ENCODE results near the gene UQCC3. TPM values are rescaled to one million over a fixed set of nuclear protein-coding genes. Genes with fewer than 3 reads are reported as not detected.
A peak's percentile ranks its signal among the peaks of the same experiment; 100 is the strongest.
"Not testable (repeated sequence)": the region's sequence is repeated elsewhere in the genome, so short reads cannot be mapped to it uniquely, and the experiment has no call there.

Gene UQCC3
- total RNA-seq, 2 donors from 2014 or later, result 6.1 to 8.8 TPM

DNA sequence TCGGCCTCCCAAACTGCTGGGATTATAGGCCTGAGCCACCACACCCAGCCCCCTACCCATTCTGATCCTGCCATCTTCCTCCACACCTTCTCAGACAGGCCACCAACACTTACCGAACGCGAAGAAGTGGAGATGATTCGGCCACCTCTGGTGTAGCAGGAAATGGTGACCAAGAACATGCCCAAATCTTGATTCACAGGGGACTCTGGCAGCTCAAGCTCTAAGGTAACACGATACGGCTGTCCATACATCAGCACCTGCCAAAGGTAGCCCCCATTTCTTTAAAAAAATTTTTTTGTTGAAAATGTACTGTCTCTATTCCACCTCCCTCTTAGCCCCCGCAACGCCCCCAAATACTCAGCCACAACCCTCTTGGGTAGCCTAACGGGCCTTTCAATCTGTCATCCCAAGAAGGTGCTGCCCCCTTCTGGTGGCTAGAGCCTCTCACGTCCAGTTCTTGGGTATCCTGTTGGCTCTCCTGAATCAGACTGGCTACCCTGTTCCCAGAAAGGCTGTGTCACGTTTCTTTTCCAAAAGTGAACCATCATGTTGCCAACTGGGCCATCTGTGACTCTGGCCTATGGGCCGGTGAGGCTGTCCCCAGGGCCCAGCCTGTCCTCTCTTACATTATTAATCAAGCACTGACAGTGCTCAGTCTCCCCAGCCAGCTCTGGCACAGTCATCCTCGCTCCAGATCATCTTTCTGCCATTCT, 23.1 kb downstream of the UQCC3 start:
- Mint-ChIP-seq H3K27me3 (no peaks in the 10 kb centered on the region), H3K9me3 (no peaks in the 10 kb centered on the region), H3K4me1 (ENCODE audit: low read depth in 2 of 2) (peaks cover 6 to 8% of the 10 kb centered on the region in 2 donors), H3K27ac (no peak overlapping the region), H3K4me3 (no peak overlapping the region), H3K36me3 (no peaks in the 10 kb centered on the region)
- DNase-seq (ENCODE audit: low spot score), result peak; percentile 83
- peak; percentile 69 to 84 for ATAC-seq

DNA sequence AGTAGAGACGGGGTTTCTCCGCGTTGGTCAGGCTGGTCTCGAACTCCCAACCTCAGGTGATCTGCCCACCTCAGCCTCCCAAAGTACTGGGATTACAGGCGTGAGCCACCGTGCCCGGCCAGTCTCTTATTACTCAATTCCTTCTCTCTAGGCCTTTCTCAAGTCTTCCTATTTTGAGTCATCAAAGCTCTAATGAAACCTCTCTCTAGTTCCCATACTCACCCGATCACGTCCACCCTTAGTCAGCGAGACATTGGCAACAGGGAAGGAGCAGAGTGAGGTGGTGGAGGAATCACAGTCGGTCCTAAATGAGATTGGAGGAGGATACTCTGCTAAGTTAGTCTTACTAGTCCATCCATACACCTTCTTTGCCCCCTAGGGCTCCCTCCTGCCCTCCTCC, 30.8 kb downstream of the UQCC3 start:
- no peaks in the 10 kb centered on the region for H3K27me3 Mint-ChIP-seq

DNA sequence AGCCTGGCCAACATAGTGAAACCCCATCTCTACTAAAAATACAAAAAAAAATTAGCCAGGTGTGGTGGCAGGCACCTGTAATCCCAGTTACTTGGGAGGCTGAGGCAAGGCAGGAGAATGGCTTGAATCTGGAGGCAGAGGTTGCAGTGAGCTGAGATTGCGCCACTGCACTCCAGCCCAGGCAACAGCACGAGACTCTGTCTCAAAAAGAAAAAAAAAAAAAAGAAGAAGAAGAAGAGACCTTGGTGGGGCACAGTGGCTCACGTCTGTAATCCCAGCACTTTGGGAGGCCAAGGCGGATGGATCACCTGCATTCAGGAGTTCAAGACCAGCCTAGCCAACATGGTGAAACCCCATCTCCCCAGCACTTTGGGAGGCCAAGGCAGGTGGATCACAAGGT, 32.4 kb downstream of the UQCC3 start:
- H3K27me3 Mint-ChIP-seq; ATAC-seq; H3K36me3 Mint-ChIP-seq; DNase-seq (ENCODE audit: low spot score); H3K9me3 Mint-ChIP-seq; H3K4me3 Mint-ChIP-seq; H3K27ac Mint-ChIP-seq: not testable (repeated sequence)
- H3K4me1 Mint-ChIP-seq (ENCODE audit: low read depth in 2 of 2), result peaks cover 28 to 35% of the 10 kb centered on the region in 2 donors

More for the DNA sequence above, 30.8 kb downstream of the UQCC3 start:
- Mint-ChIP-seq H3K36me3 (peaks cover 7% of the 10 kb centered on the region), H3K27ac (no peak overlapping the region), H3K4me1 (ENCODE audit: low read depth in 2 of 2) (peaks cover 23 to 25% of the 10 kb centered on the region in 2 donors), H3K4me3 (no peak overlapping the region), H3K9me3 (no peaks in the 10 kb centered on the region)
- ATAC-seq (peak in 1 of 2 donors; percentile 8), DNase-seq (ENCODE audit: low spot score) (no peak)

DNA sequence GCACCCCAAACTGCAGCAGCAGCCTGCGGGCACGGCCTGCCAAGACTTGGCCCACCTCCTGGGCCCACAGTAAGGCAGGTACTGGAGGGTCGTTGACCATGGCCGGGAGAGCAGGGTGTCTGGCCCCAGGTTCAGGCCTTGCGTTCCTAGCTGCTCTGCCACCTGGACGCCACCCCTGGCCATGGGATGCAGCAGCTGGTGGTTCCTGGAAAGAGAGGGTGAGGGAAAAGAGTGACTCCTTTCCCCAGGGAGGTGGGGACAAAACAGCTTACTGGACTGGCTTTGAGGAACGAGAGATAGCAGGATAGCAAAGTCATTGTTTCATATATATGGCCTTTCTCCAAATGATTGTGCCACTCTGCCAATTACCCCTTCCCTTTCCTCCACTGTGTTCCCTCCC, 33.9 kb downstream of the UQCC3 start:
- no peaks in the 10 kb centered on the region for H3K27me3 Mint-ChIP-seq
- peak overlapping the region; percentile 77 to 90 for H3K27ac Mint-ChIP-seq
- DNase-seq (ENCODE audit: low spot score) (no peak), ATAC-seq (no peak)
- H3K36me3 Mint-ChIP-seq, result peaks cover 7% of the 10 kb centered on the region
- H3K9me3 Mint-ChIP-seq, result no peaks in the 10 kb centered on the region
- H3K4me1 Mint-ChIP-seq (ENCODE audit: low read depth in 2 of 2), result peaks cover 42 to 50% of the 10 kb centered on the region in 2 donors
- H3K4me3 Mint-ChIP-seq, result peak overlapping the region; percentile 91

DNA sequence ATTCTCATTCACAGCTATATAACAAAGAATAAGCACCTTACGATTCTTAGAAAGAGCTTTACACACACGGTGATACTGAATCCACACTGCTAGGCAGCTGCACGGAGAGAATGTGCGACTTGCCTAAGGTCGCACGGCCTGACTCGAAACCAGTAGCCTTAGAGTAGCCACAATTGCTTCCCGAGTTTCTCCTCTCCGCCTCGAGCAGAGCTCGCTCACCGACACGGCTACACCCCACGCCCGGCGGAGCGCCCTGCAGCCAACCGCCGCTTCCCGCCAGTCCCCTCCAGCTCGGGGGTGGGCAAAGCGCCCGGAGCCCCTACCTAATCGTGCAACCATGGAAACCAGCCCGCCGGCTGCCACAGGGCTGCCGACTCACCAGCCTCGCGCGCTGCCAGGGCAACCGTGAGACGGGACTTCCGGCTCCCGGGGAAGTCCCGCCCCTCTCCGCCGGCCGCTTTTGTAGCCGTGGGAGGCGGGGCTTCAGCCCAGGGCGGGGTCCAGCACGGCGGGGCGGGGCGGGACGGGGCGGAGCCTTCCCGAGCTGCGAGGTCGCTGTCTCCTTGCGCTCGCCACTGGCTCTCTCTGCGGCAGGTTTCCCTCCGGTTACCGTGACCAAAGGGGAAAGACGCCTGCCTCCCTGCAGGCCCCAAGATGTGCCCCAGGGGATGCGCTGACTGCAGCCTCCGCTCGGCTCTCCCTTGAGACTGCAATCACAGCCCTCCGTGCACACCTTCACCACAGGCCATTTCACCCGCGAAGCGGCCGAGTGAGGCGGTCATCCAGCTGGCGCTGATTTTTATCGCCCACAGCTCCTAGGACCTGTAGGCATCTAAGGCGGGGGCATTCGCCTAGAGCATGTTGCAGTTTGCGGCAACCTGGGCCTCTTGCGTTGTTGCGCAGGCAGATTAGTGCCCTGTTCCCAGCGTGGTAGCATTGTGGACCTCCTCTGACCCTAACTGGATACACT, 34.7 kb downstream of the UQCC3 start:
- ATAC-seq, result peak; percentile 88 to 93
- Mint-ChIP-seq H3K4me1 (ENCODE audit: low read depth in 2 of 2) (peaks cover 42 to 51% of the 10 kb centered on the region in 2 donors), H3K4me3 (peak overlapping the region; percentile 91)

DNA sequence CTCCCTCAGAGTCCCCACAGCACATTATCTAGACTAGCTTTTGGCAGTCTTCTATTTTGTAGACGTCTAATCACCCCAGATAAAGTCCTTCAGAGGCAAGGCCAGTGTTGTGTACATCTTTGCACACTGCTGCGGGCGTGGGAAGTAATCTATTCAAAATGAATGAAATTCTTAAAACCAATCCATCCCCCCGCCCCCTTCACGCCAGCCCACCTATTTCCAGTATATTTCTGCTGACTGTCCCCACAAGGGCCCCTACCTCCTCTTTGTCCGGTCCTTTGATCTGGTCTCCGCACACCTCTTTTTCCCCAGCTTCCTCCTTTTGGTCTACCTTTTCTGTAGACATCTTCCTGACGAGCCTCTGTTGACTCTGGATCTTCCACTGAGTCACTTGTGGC, 35.4 kb downstream of the UQCC3 start:
- peaks cover 42 to 51% of the 10 kb centered on the region in 2 donors for H3K4me1 Mint-ChIP-seq (ENCODE audit: low read depth in 2 of 2)
- ATAC-seq, result no peak

More for the DNA sequence above, 34.7 kb downstream of the UQCC3 start:
- peak overlapping the region; percentile 77 to 90 for H3K27ac Mint-ChIP-seq
- peaks cover 7% of the 10 kb centered on the region for H3K36me3 Mint-ChIP-seq
- H3K9me3 Mint-ChIP-seq, result no peaks in the 10 kb centered on the region
- DNase-seq (ENCODE audit: low spot score), result peak; percentile 94
- no peaks in the 10 kb centered on the region for H3K27me3 Mint-ChIP-seq

DNA sequence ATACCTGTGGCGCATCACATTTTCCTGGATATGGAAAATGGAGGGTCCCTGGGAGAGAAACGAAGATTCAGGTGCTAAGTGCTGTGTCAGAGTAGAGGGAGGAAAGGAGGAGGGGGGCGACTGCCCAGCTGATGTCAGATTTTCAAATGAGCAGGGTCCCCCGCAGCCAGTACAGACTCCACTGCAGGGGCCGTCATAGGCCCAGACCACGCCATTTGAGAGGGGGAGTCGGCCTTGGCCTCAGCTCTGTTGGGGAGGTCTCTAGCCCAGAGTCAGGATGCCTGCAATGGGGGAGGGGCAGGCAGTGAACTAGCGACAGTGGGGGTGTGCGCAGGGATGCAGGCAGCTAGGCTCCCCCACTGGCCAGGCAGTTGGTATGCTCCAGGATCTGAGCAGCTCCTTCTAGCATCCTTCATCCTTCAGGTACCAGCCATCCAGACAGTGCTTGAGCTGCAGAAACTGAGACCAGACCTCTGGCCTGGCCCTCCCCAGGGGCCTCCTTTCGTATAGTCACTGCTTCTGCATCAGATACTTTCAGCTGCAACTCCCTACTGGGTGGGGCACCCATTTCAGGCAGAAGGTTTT, 35.9 kb downstream of the UQCC3 start, which contains the start of the genes BSCL2 and GNG3:
BSCL2 (minus strand) TSS at position 148 of the 585 bp plus-strand sequence. CDS start 229 bp downstream, outside the sequence.
GNG3 (plus strand) TSS at position 400 of the 585 bp plus-strand sequence. CDS start 620 bp downstream, outside the sequence.
- H3K27me3 Mint-ChIP-seq, result no peaks in the 10 kb centered on the region
- no peaks in the 10 kb centered on the region for H3K9me3 Mint-ChIP-seq
- ATAC-seq (no peak), DNase-seq (ENCODE audit: low spot score) (no peak)
- H3K4me3 Mint-ChIP-seq, result peak within 1 kb of the TSS; percentile 93
- peaks cover 44 to 49% of the 10 kb centered on the region in 2 donors for H3K4me1 Mint-ChIP-seq (ENCODE audit: low read depth in 2 of 2)
- H3K27ac Mint-ChIP-seq, result peak within 1 kb of the TSS; percentile 91 to 99
- H3K36me3 Mint-ChIP-seq, result peaks cover 5% of the 10 kb centered on the region

More for the DNA sequence above, 35.4 kb downstream of the UQCC3 start:
- Mint-ChIP-seq H3K4me3 (peak overlapping the region; percentile 91), H3K27me3 (no peaks in the 10 kb centered on the region), H3K27ac (peak overlapping the region; percentile 77 to 90), H3K9me3 (no peaks in the 10 kb centered on the region), H3K36me3 (peaks cover 7% of the 10 kb centered on the region)
- DNase-seq (ENCODE audit: low spot score), result no peak

DNA sequence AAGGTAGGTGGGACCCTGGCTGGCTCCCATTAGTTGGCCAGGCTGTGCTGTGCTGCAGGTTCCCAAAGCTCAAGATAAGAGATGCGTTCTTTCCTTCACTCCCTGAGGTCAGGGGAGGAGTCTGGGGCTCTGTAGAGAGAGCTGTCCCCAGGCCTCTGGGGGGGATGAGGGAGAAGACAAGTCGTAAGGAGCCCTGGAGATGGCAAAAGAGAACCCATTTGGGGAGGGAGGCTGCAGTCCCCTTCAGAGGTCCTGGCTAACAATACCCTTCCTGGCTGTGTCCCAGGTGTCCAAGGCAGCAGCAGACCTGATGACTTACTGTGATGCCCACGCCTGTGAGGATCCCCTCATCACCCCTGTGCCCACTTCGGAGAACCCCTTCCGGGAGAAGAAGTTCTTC, 36.9 kb downstream of the UQCC3 start:
- Mint-ChIP-seq H3K27me3 (no peaks in the 10 kb centered on the region), H3K36me3 (peaks cover 10% of the 10 kb centered on the region), H3K4me3 (peak overlapping the region; percentile 93), H3K9me3 (no peaks in the 10 kb centered on the region), H3K27ac (peak overlapping the region; percentile 91 to 99), H3K4me1 (ENCODE audit: low read depth in 2 of 2) (peaks cover 49 to 55% of the 10 kb centered on the region in 2 donors)
- ATAC-seq (no peak), DNase-seq (ENCODE audit: low spot score) (no peak)

DNA sequence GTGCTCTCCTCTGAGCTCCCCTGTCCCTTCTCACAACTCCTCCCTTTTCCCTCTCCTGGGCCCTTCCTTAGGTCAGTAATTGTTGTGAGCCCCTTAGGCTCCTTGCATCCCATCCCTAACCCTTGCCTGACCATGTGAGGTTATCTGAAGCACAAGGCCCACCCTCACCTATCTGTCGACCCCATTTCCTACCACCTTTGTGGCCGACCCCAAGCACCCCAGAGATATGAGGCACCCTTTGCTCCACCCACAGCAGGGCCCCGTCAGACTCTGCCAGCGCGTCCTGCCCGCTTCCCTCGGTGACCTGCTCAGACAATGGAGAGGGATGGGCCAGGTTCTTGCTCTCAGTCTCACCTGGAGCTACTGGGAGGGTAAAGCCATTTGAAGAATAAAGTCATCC, 37.3 kb downstream of the UQCC3 start:
- Mint-ChIP-seq H3K36me3 (peaks cover 10% of the 10 kb centered on the region), H3K27ac (peak overlapping the region; percentile 91 to 99), H3K27me3 (no peaks in the 10 kb centered on the region), H3K4me3 (peak overlapping the region; percentile 93), H3K9me3 (no peaks in the 10 kb centered on the region), H3K4me1 (ENCODE audit: low read depth in 2 of 2) (peaks cover 51 to 58% of the 10 kb centered on the region in 2 donors)
- ATAC-seq (no peak), DNase-seq (ENCODE audit: low spot score) (no peak)

DNA sequence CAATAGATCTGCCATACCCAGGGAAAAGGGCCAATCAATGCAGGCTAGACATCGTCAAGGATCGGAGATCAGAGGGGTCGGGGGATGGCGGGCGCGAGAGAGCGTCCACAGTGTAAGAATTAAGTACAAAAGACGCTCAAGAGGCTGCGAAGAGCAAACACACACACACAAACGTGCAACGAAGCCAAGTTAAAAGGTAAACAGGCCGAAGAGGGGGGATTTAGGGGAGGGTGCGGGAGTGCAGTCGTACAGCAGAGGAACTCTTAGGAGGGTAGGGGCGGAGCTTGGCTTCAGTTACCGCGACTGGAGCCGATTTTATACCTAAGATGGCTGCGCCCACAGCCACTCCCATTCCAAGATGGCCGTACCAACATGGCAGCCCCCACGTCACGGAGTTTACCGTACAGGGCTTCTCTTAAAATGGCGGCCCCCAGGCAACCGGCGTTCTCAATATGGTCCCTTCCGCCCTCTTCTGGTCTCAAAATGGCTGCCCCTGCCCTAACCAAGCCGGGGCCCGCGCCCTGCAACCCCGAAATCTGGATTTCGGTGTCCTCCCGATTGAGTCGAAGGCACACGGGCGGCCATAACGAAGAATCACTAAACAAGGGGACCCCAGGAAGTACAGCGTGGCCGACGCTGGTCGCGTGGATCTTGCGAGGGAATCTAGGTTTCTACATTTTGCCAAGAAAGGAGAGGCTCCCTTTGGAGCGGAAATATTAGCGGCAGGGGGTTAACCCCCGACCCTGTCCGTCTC, 38.0 kb downstream of the UQCC3 start:
- H3K9me3 Mint-ChIP-seq, result no peaks in the 10 kb centered on the region
- H3K4me3 Mint-ChIP-seq, result peak overlapping the region; percentile 93
- H3K36me3 Mint-ChIP-seq, result peaks cover 15% of the 10 kb centered on the region
- H3K27me3 Mint-ChIP-seq, result no peaks in the 10 kb centered on the region
- peak overlapping the region; percentile 91 to 99 for H3K27ac Mint-ChIP-seq
- H3K4me1 Mint-ChIP-seq (ENCODE audit: low read depth in 2 of 2), result peaks cover 55 to 62% of the 10 kb centered on the region in 2 donors
- ATAC-seq (peak; percentile 89 to 90), DNase-seq (ENCODE audit: low spot score) (peak; percentile 97)

DNA sequence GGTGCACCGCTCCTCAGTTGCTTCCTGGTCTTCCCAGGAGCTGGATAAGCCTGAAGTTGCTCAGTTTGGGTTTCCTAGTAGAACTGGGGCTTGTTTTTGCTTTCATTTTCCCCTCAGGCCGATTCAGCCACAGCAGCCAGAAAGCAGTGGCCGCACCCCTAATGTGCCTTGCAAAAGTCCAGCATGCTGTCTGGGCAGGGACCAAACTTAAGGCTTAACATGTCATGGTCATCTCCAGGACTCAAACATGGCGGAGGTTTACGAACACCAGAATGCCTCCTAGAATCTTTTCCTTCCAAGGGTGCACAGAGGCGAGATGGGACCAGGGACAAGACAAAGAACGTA, 38.5 kb downstream of the UQCC3 start:
- Mint-ChIP-seq H3K36me3 (peaks cover 16% of the 10 kb centered on the region), H3K9me3 (no peaks in the 10 kb centered on the region), H3K27me3 (no peaks in the 10 kb centered on the region), H3K27ac (peak overlapping the region; percentile 91 to 99), H3K4me3 (peak overlapping the region; percentile 93), H3K4me1 (ENCODE audit: low read depth in 2 of 2) (peaks cover 58 to 62% of the 10 kb centered on the region in 2 donors)
- ATAC-seq, result peak in 1 of 2 donors; percentile 5
- no peak for DNase-seq (ENCODE audit: low spot score)

DNA sequence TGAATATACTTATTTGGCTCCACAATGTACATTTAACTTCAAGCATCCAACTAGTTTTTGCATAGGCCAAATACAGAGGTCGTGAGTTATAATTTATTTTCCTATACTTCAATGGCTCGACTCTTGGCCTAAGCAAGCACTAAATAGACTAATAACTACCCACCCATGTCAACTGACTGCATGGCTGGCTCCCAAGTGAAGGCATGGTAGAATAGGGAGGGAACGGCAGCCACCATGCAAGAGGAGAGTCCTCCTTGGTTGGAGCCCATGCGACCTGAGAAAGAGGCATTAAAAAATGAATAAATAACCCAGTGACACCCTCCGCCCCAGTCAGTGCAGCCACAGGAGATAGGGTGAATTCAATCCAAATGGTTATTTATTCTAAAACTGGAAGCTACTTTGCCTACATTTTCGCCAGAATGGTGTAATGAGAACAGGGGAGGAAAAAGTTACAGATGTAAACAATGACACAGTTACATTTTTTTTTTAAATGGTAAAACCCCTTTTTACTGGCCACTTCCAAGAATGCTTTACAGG, 40.9 kb downstream of the UQCC3 start:
- peaks cover 43 to 45% of the 10 kb centered on the region in 2 donors for H3K4me1 Mint-ChIP-seq (ENCODE audit: low read depth in 2 of 2)
- no peak for ATAC-seq
- DNase-seq (ENCODE audit: low spot score), result no peak
- peaks cover 28% of the 10 kb centered on the region for H3K36me3 Mint-ChIP-seq
- H3K27ac Mint-ChIP-seq, result peak overlapping the region; percentile 75 to 92
- no peaks in the 10 kb centered on the region for H3K27me3 Mint-ChIP-seq
- H3K4me3 Mint-ChIP-seq, result peak overlapping the region; percentile 32
- H3K9me3 Mint-ChIP-seq, result no peaks in the 10 kb centered on the region
